Peyer's patch (tissue), 4 donors: ENCODE data around the gene FOXQ1.

Experiments used
- POLR2A ChIP-seq, 2 donors: fragments of 450-650 bp; IDR thresholded peaks; one replicate each; pipeline ENCODE4 v1.5.1; 2017; ENCODE audit warnings: antibody characterized with exemption in 2 of 2, mild to moderate bottlenecking in 2 of 2, moderate library complexity in 2 of 2
- TF ChIP-seq, protein P1 (sequence below), 6 experiments: fragments of 450-650 bp in 4 of 6; fragments of 200-600 bp in 2 of 6; sonication (generic) in 1 of 6; IDR thresholded peaks; one replicate each; pipeline ENCODE4 v1.5.1; 2017 to 2019; ENCODE audit warnings: antibody characterized with exemption in 6 of 6, mild to moderate bottlenecking in 3 of 6, moderate library complexity in 1 of 6

GRCh38 chr6:1321738-1322137, 9.8 kb downstream of the FOXQ1 start:
- TF ChIP-seq, protein P1, sequence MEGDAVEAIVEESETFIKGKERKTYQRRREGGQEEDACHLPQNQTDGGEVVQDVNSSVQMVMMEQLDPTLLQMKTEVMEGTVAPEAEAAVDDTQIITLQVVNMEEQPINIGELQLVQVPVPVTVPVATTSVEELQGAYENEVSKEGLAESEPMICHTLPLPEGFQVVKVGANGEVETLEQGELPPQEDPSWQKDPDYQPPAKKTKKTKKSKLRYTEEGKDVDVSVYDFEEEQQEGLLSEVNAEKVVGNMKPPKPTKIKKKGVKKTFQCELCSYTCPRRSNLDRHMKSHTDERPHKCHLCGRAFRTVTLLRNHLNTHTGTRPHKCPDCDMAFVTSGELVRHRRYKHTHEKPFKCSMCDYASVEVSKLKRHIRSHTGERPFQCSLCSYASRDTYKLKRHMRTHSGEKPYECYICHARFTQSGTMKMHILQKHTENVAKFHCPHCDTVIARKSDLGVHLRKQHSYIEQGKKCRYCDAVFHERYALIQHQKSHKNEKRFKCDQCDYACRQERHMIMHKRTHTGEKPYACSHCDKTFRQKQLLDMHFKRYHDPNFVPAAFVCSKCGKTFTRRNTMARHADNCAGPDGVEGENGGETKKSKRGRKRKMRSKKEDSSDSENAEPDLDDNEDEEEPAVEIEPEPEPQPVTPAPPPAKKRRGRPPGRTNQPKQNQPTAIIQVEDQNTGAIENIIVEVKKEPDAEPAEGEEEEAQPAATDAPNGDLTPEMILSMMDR (IDR thresholded peaks at IDR 0.05): no peak
- TF ChIP-seq POLR2A (IDR thresholded peaks at IDR 0.05): no peak
